ENCODE results near the gene PARD3B. TPM values are rescaled to one million over a fixed set of nuclear protein-coding genes. Genes with fewer than 3 reads are reported as not detected.

Gene PARD3B
- total and polyA plus RNA-seq, 2 of the 8 experiments (the other 6 are each of a cell fraction or from before 2014, with no cell fraction given) = 1.2 to 5.7 TPM

- 94% methylated on average over 1 of the region's 1 CpG; no CpG with 5 or more reads in 1 of the 2 experiments for WGBS, 2 experiments (ENCODE audit: extremely low coverage in 1 of 2, insufficient coverage in 1 of 2, insufficient read length in 1 of 2, insufficient replicate concordance in 2 of 2, low coverage in 1 of 2, low lambda C conversion rate in 2 of 2, missing lambda C conversion rate in 1 of 2)
Observed at GRCh38 chr2:205627085-205627484, 1081.8 kb downstream of the PARD3B start.

More at GRCh38 chr2:205627085-205627484, 1081.8 kb downstream of the PARD3B start:
- H3K36me3 ChIP-seq (ENCODE audit: control insufficient read depth in 2 of 4, insufficient read depth in 4 of 4, low read length in 3 of 4) = no peaks in the 10 kb centered on the region
- peaks cover 0 to 5% (median 0%) of the 10 kb centered on the region in 4 experiments; a peak in 4 of 7 replicates for H3K4me1 ChIP-seq (replicated peaks in 1 of 4; ENCODE audit: control insufficient read depth in 3 of 4, insufficient read depth in 4 of 4, low read length in 3 of 4)
- no peak for FAIRE-seq
- H2BK20ac ChIP-seq (ENCODE audit: low read length) = no peak overlapping the region
- H3K4me3 ChIP-seq (ENCODE audit: extremely low read depth in 1 of 4, insufficient read depth in 2 of 4, low read depth in 3 of 4, low read length in 4 of 4) = no peak overlapping the region
- no peaks in the 10 kb centered on the region for H3K79me1 ChIP-seq (ENCODE audit: low read depth, low read length)
- H2BK15ac ChIP-seq (ENCODE audit: low read length) = no peak overlapping the region
- H2AK5ac ChIP-seq (ENCODE audit: low read depth, low read length) = no peak overlapping the region
- H2AFZ ChIP-seq (ENCODE audit: low read length) = no peak overlapping the region
- ChIA-PET POLR2A (ENCODE audit: partially characterized antibody) (no interaction called here), CTCF (ENCODE audit: partially characterized antibody) (interaction anchor here (0.6 to 1.9 kb wide), 5 partner anchors 13 to 261 kb away, joined by 3 to 5 read pairs (median 3); no protein-coding TSS in a partner anchor)
- H4K91ac ChIP-seq (replicated peaks; ENCODE audit: insufficient read length, low read length) = no peak overlapping the region
- no peaks in the 10 kb centered on the region for H3K27me3 ChIP-seq (replicated peaks in 1 of 4; ENCODE audit: control insufficient read depth in 3 of 4, extremely low read depth in 1 of 4, insufficient read depth in 3 of 4, low read length in 3 of 4)
- H4K8ac ChIP-seq (ENCODE audit: extremely low read depth, insufficient read depth, low read length) = no peak overlapping the region
- no peaks in the 10 kb centered on the region for H3K79me2 ChIP-seq (ENCODE audit: control insufficient read depth in 1 of 2, insufficient read depth in 2 of 2, low read length in 2 of 2)
- H4K20me1 ChIP-seq (replicated peaks in 1 of 2; ENCODE audit: control insufficient read depth in 1 of 2, insufficient read depth in 2 of 2, low read length in 2 of 2) = no peaks in the 10 kb centered on the region
- H3K9me3 ChIP-seq (ENCODE audit: insufficient read depth in 2 of 2, low read depth in 1 of 2, low read length in 1 of 2) = no peaks in the 10 kb centered on the region
- H3K4ac ChIP-seq (replicated peaks; ENCODE audit: insufficient read length, low read depth, low read length) = no peak overlapping the region
- no peak overlapping the region for H2BK12ac ChIP-seq (ENCODE audit: low read depth, low read length)
- DNase-seq (ENCODE audit: low read depth in 1 of 2, low spot score in 2 of 2) = no peak
- no peak overlapping the region for H3K23ac ChIP-seq (ENCODE audit: insufficient read length)
- H3K14ac ChIP-seq (ENCODE audit: insufficient read length) = no peak overlapping the region
- no peak for TF ChIP-seq CTCF (IDR thresholded peaks at IDR 0.05; ENCODE audit: control extremely low read depth in 1 of 3, insufficient read depth in 1 of 3, low read depth in 1 of 3, low read length in 3 of 3)
- TF ChIP-seq POU5F1 (IDR thresholded peaks at IDR 0.05; ENCODE audit: low read depth, low read length) = no peak
- H3K9ac ChIP-seq (replicated peaks in 1 of 4; ENCODE audit: extremely low read depth in 1 of 4, low read depth in 3 of 4, low read length in 3 of 4) = no peak overlapping the region
- no peaks in the 10 kb centered on the region; the same call in 1 of the 2 replicates for H3K23me2 ChIP-seq (ENCODE audit: low read depth, low read length)
- H2BK5ac ChIP-seq (ENCODE audit: low read depth, low read length) = no peak overlapping the region
- no peak overlapping the region for H3K56ac ChIP-seq (replicated peaks; ENCODE audit: insufficient read length, low read depth, low read length)
- H3K27ac ChIP-seq (ENCODE audit: low read depth, low read length) = no peak overlapping the region
- no peak overlapping the region for H2BK120ac ChIP-seq (replicated peaks; ENCODE audit: low read depth, low read length)
- no peak overlapping the region for H3K18ac ChIP-seq (ENCODE audit: extremely low read depth, low read length)
- no peak overlapping the region for H4K5ac ChIP-seq (ENCODE audit: insufficient read length, low read depth, low read length)
- H3K4me2 ChIP-seq (ENCODE audit: insufficient read depth in 1 of 2, low read depth in 2 of 2, low read length in 2 of 2) = no peak overlapping the region

Data from H1 (cell line).